H9 (cell line): Measurements from ENCODE around the gene MYOM1. TPM values are rescaled to one million over a fixed set of nuclear protein-coding genes. Genes with fewer than 3 reads are reported as not detected.

ENCODE experiments used
- DNase-seq: peaks from one replicate; pipeline ENCODE4 v3.0.0-alpha.2; 2017
- H2AFZ ChIP-seq: one replicate; pipeline ENCODE4 v1.6.1; 2013; ENCODE audit warnings: mild to moderate bottlenecking, low read length, control low read depth, moderate library complexity
- H2AK5ac ChIP-seq: 2 replicates; pipeline ENCODE4 v1.6.1; 2013; ENCODE audit warnings: low read length, control low read depth, mixed read lengths; ENCODE audit not compliant: insufficient read length
- H2BK120ac ChIP-seq: one replicate; pipeline ENCODE4 v1.6.1; 2013; ENCODE audit warnings: low read depth, mild to moderate bottlenecking, low read length, control low read depth, inconsistent platforms; ENCODE audit not compliant: poor library complexity, severe bottlenecking
- H2BK12ac ChIP-seq: 2 replicates; pipeline ENCODE4 v1.6.1; 2013; ENCODE audit warnings: low read length, control low read depth, mixed read lengths, low read depth; ENCODE audit not compliant: insufficient read length
- H2BK15ac ChIP-seq: 2 replicates; pipeline ENCODE4 v1.6.1; 2013; ENCODE audit warnings: low read depth, low read length, control low read depth
- H2BK20ac ChIP-seq: one replicate; pipeline ENCODE4 v1.6.1; 2013; ENCODE audit warnings: low read depth, mild to moderate bottlenecking, low read length, control low read depth, inconsistent platforms; ENCODE audit not compliant: poor library complexity, severe bottlenecking
- H2BK5ac ChIP-seq: 2 replicates; pipeline ENCODE4 v1.6.1; 2013; ENCODE audit warnings: low read length, control low read depth, mixed read lengths; ENCODE audit not compliant: insufficient read length
- H3K14ac ChIP-seq: 2 replicates; pipeline ENCODE4 v1.6.1; 2013; ENCODE audit warnings: low read length, control low read depth; ENCODE audit not compliant: insufficient read depth
- H3K18ac ChIP-seq: 2 replicates; pipeline ENCODE4 v1.6.1; 2013; ENCODE audit warnings: low read depth, mild to moderate bottlenecking, mixed read lengths, low read length, control low read depth; ENCODE audit not compliant: insufficient read length
- H3K23ac ChIP-seq: 2 replicates; pipeline ENCODE4 v1.6.1; 2013; ENCODE audit warnings: low read length, control low read depth, mixed read lengths, low read depth; ENCODE audit not compliant: insufficient read length
- H3K23me2 ChIP-seq: 2 replicates; pipeline ENCODE4 v1.6.1; 2013; ENCODE audit warnings: low read depth, mild to moderate bottlenecking, mixed read lengths, low read length, control low read depth; ENCODE audit not compliant: insufficient read length, poor library complexity, severe bottlenecking
- H3K27ac ChIP-seq: 2 replicates; pipeline ENCODE4 v1.5.1; 2013; ENCODE audit warnings: low read length, control low read depth, mixed read lengths, low read depth; ENCODE audit not compliant: insufficient read length
- H3K27me3 ChIP-seq: 2 replicates; pipeline ENCODE4 v1.6.1; 2013; ENCODE audit warnings: low read length, control low read depth, inconsistent platforms; ENCODE audit not compliant: insufficient read depth
- H3K4ac ChIP-seq: 2 replicates; pipeline ENCODE4 v1.6.1; 2013; ENCODE audit warnings: low read depth, mild to moderate bottlenecking, control low read depth, inconsistent platforms, low read length, moderate library complexity
- H3K4me1 ChIP-seq: 2 replicates; pipeline ENCODE4 v1.6.1; 2013; ENCODE audit warnings: low read length, control low read depth, inconsistent platforms; ENCODE audit not compliant: insufficient read depth
- H3K4me2 ChIP-seq: 2 replicates; pipeline ENCODE4 v1.6.1; 2013; ENCODE audit warnings: low read length, control low read depth, mixed read lengths; ENCODE audit not compliant: insufficient read length, insufficient read depth
- H3K56ac ChIP-seq: 2 replicates; pipeline ENCODE4 v1.6.1; 2013; ENCODE audit warnings: low read depth, mild to moderate bottlenecking, mixed read lengths, low read length, control low read depth; ENCODE audit not compliant: insufficient read length
- H3K79me1 ChIP-seq: 2 replicates; pipeline ENCODE4 v1.6.1; 2013; ENCODE audit warnings: low read depth, mild to moderate bottlenecking, moderate library complexity, low read length, control low read depth, inconsistent platforms; ENCODE audit not compliant: insufficient read depth, poor library complexity, severe bottlenecking
- H3K79me2 ChIP-seq: 2 replicates; pipeline ENCODE4 v1.6.1; 2013; ENCODE audit warnings: low read length, control low read depth, inconsistent platforms; ENCODE audit not compliant: insufficient read depth
- H3K9ac ChIP-seq: 2 replicates; pipeline ENCODE4 v1.6.1; 2013; ENCODE audit warnings: low read length, control low read depth, mixed read lengths; ENCODE audit not compliant: insufficient read length; ENCODE audit errors: extremely low read depth
- H3K9me3 ChIP-seq: one replicate; pipeline ENCODE4 v1.6.1; 2013; ENCODE audit warnings: low read depth, low read length, inconsistent platforms; ENCODE audit not compliant: control insufficient read depth
- H3T11ph ChIP-seq: one replicate; pipeline ENCODE4 v1.6.1; 2013; ENCODE audit warnings: mild to moderate bottlenecking, low read length, control low read depth, inconsistent platforms
- H4K20me1 ChIP-seq: one replicate; pipeline ENCODE4 v1.6.1; 2013; ENCODE audit not compliant: control insufficient read depth, insufficient read length, insufficient read depth
- H4K5ac ChIP-seq: 2 replicates; pipeline ENCODE4 v1.6.1; 2013; ENCODE audit warnings: low read depth, mild to moderate bottlenecking, mixed read lengths, low read length, control low read depth; ENCODE audit not compliant: insufficient read length
- H4K8ac ChIP-seq: replicated peaks from 2 replicates; pipeline ENCODE4 v1.6.1; 2013; ENCODE audit warnings: low read length, control low read depth, mixed read lengths, low read depth; ENCODE audit not compliant: insufficient read length
- H4K91ac ChIP-seq: 2 replicates; pipeline ENCODE4 v1.6.1; 2013; ENCODE audit warnings: low read depth, mild to moderate bottlenecking, moderate library complexity, mixed read lengths, low read length, control low read depth; ENCODE audit not compliant: insufficient read length
- H3K27ac Mint-ChIP-seq, 3 experiments: 2 replicates in 2 of 3; 3 replicates in 1 of 3; pipeline ENCODE4 v1.8.0; 2020 to 2021; ENCODE audit warnings: mixed read lengths in 3 of 3, mild to moderate bottlenecking in 1 of 3, moderate library complexity in 1 of 3
- H3K27me3 Mint-ChIP-seq: 2 replicates; pipeline ENCODE4 v1.8.0; 2021; ENCODE audit warnings: low read depth, mild to moderate bottlenecking, moderate library complexity, mixed read lengths
- H3K36me3 Mint-ChIP-seq, 3 experiments: 2 replicates in 2 of 3; 3 replicates in 1 of 3; pipeline ENCODE4 v1.8.0; 2020 to 2021; ENCODE audit warnings: low read depth in 3 of 3, mixed read lengths in 3 of 3; ENCODE audit not compliant: insufficient read depth in 1 of 3
- H3K4me1 Mint-ChIP-seq, 2 experiments: 2 replicates each; pipeline ENCODE4 v1.8.0; 2020; ENCODE audit warnings: mixed read lengths in 2 of 2
- H3K4me3 Mint-ChIP-seq, 2 experiments: 2 replicates in 1 of 2; 3 replicates in 1 of 2; pipeline ENCODE4 v1.8.0; 2020 to 2021; ENCODE audit warnings: mild to moderate bottlenecking in 2 of 2, mixed read lengths in 2 of 2, moderate library complexity in 1 of 2
- H3K9me3 Mint-ChIP-seq, 2 experiments: 2 replicates in 1 of 2; 3 replicates in 1 of 2; pipeline ENCODE4 v1.8.0; 2020; ENCODE audit warnings: mild to moderate bottlenecking in 2 of 2, mixed read lengths in 2 of 2, moderate library complexity in 1 of 2
- WGBS: extraction: QIAGEN DNeasy Blood & Tissue Kit; methylation state at CpG from one replicate; pipeline ENCODE4 v1.1.7; 2013; ENCODE audit warnings: missing lambda C conversion rate, low lambda C conversion rate, mixed read lengths; ENCODE audit not compliant: insufficient read length; ENCODE audit errors: extremely low coverage; 5-methylcytosine and 5-hydroxymethylcytosine counted together
- total RNA-seq: library from RNA; stranded (reverse); gene quantifications from 2 replicates; pipeline ENCODE4 v1.2.1, GENCODE V29; 2021
- TF ChIP-seq, protein P1 (sequence below): fragments of 200-600 bp; sonication (generic); conservative IDR thresholded peaks from 3 replicates; pipeline ENCODE4 v1.8.0; 2021; ENCODE audit warnings: antibody characterized with exemption, mild to moderate bottlenecking

The MYOM1 gene
- total RNA-seq, 1 experiment from 2014 or later, result 0.17 TPM

- H3K23me2 ChIP-seq, result no peaks in the 10 kb centered on the region
- Mint-ChIP-seq H3K27me3 (no peaks in the 10 kb centered on the region; the same call in 1 of the 2 replicates), H3K9me3 (no peaks in the 10 kb centered on the region), H3K36me3 (no peaks in the 10 kb centered on the region), H3K4me3 (no peak overlapping the region), H3K4me1 (peaks cover 3 to 6% of the 10 kb centered on the region in 2 experiments; a peak in 2 of 4 replicates), H3K27ac (no peak overlapping the region; a peak in 1 of 7 replicates)
- no peak for DNase-seq
- H3K56ac ChIP-seq, result no peak overlapping the region
- no peaks in the 10 kb centered on the region for H3K79me2 ChIP-seq
- TF ChIP-seq, protein P1, sequence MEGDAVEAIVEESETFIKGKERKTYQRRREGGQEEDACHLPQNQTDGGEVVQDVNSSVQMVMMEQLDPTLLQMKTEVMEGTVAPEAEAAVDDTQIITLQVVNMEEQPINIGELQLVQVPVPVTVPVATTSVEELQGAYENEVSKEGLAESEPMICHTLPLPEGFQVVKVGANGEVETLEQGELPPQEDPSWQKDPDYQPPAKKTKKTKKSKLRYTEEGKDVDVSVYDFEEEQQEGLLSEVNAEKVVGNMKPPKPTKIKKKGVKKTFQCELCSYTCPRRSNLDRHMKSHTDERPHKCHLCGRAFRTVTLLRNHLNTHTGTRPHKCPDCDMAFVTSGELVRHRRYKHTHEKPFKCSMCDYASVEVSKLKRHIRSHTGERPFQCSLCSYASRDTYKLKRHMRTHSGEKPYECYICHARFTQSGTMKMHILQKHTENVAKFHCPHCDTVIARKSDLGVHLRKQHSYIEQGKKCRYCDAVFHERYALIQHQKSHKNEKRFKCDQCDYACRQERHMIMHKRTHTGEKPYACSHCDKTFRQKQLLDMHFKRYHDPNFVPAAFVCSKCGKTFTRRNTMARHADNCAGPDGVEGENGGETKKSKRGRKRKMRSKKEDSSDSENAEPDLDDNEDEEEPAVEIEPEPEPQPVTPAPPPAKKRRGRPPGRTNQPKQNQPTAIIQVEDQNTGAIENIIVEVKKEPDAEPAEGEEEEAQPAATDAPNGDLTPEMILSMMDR, result no peak
- no peak overlapping the region for H2AK5ac ChIP-seq
- no CpG with 5 or more reads among the region's 5 CpGs for WGBS
- H3K9me3 ChIP-seq, result no peaks in the 10 kb centered on the region
- H3K23ac ChIP-seq, result no peak overlapping the region
- H3K18ac ChIP-seq, result no peak overlapping the region
- H2BK12ac ChIP-seq, result no peak overlapping the region
- no peak overlapping the region for H2BK15ac ChIP-seq
- H3K27me3 ChIP-seq, result no peaks in the 10 kb centered on the region
- no peaks in the 10 kb centered on the region for H4K20me1 ChIP-seq
- no peak overlapping the region for H3T11ph ChIP-seq
- no peak overlapping the region for H2BK120ac ChIP-seq
- H3K4ac ChIP-seq, result no peak overlapping the region
- H3K9ac ChIP-seq, result no peak overlapping the region
- H3K14ac ChIP-seq, result no peak overlapping the region
- H4K91ac ChIP-seq, result no peak overlapping the region
- H3K4me1 ChIP-seq, result no peaks in the 10 kb centered on the region
- H4K8ac ChIP-seq, result no peak overlapping the region
- no peak overlapping the region for H4K5ac ChIP-seq
- H3K79me1 ChIP-seq, result no peaks in the 10 kb centered on the region
- no peak overlapping the region for H3K27ac ChIP-seq
- H2AFZ ChIP-seq, result no peak overlapping the region
- no peak overlapping the region for H2BK5ac ChIP-seq
- H3K4me2 ChIP-seq, result no peak overlapping the region
- no peak overlapping the region for H2BK20ac ChIP-seq
These were observed 184.1 kb downstream of the MYOM1 start for GRCh38 chr18:3035635-3036034.
